C4-2B (cell line): ENCODE data around the gene NUCB1.
A peak's percentile ranks its signal among the peaks of the same experiment; 100 is the strongest.

Source experiments
- H3K27ac ChIP-seq: fragments of 450-650 bp; 2 replicates; pipeline ENCODE4 v1.5.1; 2017
- CTCF ChIP-seq: fragments of 450-650 bp; conservative IDR thresholded peaks from 2 replicates; pipeline ENCODE4 v1.5.1; 2017; ENCODE audit warnings: mild to moderate bottlenecking
- ZFX ChIP-seq: fragments of 450-650 bp; IDR thresholded peaks from 2 replicates; pipeline ENCODE4 v1.6.1; 2017

Gene NUCB1

GRCh38 chr19:48928164-48929025 is 28.3 kb downstream of the NUCB1 start:
- TF ChIP-seq ZFX (no peak), CTCF (no peak)
- peak overlapping the region; percentile 15; the same call in 1 of the 2 replicates for H3K27ac ChIP-seq

GRCh38 chr19:48933382-48933932 is 33.3 kb downstream of the NUCB1 start, which contains the start of gene DHDH:
TSS of gene DHDH (plus strand) at chr19:48933699. CDS start at chr19:48933722, 23 bp downstream.
- TF ChIP-seq ZFX (no peak), CTCF (no peak)
- H3K27ac ChIP-seq = peak within 1 kb of the TSS; percentile 28; the same call in 1 of the 2 replicates

GRCh38 chr19:48934837-48935236 is 34.7 kb downstream of the NUCB1 start:
- no peak overlapping the region for H3K27ac ChIP-seq
- no peak for TF ChIP-seq CTCF

GRCh38 chr19:48935864-48936263 is 35.8 kb downstream of the NUCB1 start:
- TF ChIP-seq ZFX (no peak), CTCF (no peak)
- H3K27ac ChIP-seq = no peak overlapping the region

- TF ChIP-seq CTCF (no peak), ZFX (no peak)
- H3K27ac ChIP-seq = no peak overlapping the region
Measured at GRCh38 chr19:48938256-48938655, 38.1 kb downstream of the NUCB1 start.

GRCh38 chr19:48940902-48941301 is 40.8 kb downstream of the NUCB1 start:
- TF ChIP-seq CTCF (no peak), ZFX (no peak)
- no peak overlapping the region for H3K27ac ChIP-seq

- TF ChIP-seq CTCF (no peak), ZFX (no peak)
- H3K27ac ChIP-seq = no peak overlapping the region
Measured at GRCh38 chr19:48943081-48943480, 43.0 kb downstream of the NUCB1 start.
